HG03139 (cell line): ENCODE results near the gene SNF8.

ENCODE experiments used
- ATAC-seq: cut with Tn5 transposase; IDR thresholded peaks from one replicate; pipeline ENCODE4 v1.9.1; 2021; ENCODE audit not compliant: unreplicated experiment

The SNF8 gene

DNA sequence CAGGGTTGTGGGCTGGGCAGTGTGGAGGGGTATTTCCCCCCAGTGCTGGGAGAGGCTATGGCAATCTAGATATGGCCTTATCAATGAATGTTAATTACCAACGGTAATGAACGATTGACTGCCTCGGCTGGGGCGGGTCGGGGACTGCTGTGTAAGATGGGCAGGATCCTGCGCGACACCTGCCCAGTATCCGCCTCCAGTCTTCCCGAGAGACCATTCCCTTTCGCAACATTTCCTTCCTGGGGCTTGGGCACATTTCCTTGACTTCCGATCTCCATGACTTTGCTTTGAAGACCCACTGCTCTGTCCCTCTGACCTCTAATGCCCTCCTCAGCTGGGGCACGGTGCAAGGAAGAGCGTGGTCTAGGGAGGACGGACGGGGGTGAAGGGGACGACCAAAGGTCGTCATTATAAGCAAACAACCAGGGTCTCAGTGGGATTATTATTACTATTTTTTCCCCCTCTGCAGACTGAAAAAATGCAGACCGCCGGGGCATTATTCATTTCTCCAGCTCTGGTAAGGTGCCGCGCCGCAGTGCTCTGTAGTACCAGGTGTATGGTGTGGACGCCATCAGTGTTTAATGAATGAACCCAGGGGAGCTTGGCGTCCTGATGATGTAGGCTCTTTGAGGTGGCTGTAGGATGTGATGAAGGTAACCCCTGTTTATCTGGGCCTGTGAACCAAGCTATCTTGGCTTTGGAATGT, 51.5 kb downstream of the SNF8 start:
- ATAC-seq, result no peak

- ATAC-seq, result no peak
Measured at GRCh38 chr17:48890086-48890485, 54.6 kb downstream of the SNF8 start.

- ATAC-seq, result no peak
Measured at GRCh38 chr17:48883171-48883570, 61.5 kb downstream of the SNF8 start.

DNA sequence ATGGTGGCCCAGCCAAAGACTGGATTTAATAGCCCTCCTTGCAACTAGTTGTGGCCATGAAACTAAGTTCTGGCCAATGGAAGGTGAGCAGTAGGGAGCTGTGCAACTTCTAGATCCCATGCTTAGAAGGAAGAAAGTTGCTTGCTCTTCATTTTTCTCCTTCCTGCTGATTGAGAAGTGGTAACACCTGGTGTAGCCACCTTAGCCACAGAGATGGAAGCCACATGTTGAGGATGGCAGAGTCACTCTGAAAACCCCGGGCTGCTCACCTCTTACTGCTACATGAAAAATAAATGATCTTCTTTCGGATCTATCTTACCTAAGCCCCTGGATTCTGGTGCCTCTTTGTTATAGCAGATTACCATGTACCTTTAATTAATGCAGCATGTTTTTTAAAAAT, 62.4 kb downstream of the SNF8 start:
- ATAC-seq, result no peak
